Breast epithelium (tissue), 3 donors: ENCODE data around the gene INPP4A.
A peak's percentile ranks its signal among the peaks of the same experiment; 100 is the strongest.

ENCODE experiments used
- POLR2AphosphoS5 ChIP-seq, 3 donors: sonication (generic); formaldehyde crosslinking; IDR thresholded peaks; one replicate each; pipeline ENCODE4 v1.6.1; 2017; ENCODE audit warnings: antibody characterized with exemption in 3 of 3
- TF ChIP-seq, protein P1 (sequence below), 3 donors: fragments of 450-650 bp; IDR thresholded peaks; one replicate each; pipeline ENCODE4 v1.5.1; 2016 to 2017; ENCODE audit warnings: antibody characterized with exemption in 3 of 3, mild to moderate bottlenecking in 3 of 3, moderate library complexity in 3 of 3

DNA sequence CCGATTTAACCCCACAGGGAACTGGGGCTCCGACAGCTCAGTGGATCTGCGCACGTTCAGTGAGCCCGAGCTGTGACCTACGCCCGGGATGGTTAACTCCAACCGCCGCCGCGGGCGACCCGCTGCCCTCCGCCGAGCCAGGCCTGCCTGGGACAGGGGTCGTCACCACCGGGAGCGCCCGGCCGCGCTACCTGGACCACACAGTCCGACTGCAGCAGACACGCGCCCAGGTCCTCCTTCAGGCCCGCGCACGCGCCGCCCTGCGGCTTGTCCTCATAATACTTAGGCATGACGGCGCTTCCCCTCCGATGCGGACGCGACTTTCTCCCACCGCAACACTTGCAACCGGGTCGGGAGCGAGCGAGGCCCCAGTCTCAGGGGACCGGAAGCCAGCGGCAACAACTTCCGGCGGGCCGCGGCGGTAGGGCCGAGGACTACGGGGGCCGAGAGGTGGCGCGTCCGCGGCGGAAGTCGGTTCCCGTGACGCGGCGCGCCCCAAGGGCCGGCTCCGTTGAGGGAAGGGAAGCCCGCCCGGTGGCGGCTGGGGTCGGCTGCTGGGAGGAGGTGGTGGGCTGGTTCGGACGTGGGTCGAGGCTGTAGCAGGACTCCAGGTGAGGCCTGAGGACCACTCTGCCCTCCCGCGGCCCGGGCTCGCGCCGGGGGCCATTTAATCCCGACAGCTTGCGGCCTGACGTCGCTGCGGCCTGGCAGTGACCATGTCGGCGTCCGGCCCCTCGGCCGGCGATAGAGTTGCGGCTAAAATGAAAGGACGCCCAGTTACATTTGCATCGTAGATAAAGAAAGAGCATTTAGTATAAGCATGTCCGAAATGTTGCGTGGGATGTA lies 163.7 kb downstream of the INPP4A start, which contains the start of the genes COA5 and UNC50:
- TF ChIP-seq, protein P1, sequence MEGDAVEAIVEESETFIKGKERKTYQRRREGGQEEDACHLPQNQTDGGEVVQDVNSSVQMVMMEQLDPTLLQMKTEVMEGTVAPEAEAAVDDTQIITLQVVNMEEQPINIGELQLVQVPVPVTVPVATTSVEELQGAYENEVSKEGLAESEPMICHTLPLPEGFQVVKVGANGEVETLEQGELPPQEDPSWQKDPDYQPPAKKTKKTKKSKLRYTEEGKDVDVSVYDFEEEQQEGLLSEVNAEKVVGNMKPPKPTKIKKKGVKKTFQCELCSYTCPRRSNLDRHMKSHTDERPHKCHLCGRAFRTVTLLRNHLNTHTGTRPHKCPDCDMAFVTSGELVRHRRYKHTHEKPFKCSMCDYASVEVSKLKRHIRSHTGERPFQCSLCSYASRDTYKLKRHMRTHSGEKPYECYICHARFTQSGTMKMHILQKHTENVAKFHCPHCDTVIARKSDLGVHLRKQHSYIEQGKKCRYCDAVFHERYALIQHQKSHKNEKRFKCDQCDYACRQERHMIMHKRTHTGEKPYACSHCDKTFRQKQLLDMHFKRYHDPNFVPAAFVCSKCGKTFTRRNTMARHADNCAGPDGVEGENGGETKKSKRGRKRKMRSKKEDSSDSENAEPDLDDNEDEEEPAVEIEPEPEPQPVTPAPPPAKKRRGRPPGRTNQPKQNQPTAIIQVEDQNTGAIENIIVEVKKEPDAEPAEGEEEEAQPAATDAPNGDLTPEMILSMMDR (IDR thresholded peaks at IDR 0.05), result peak in 1 of 3 donors; percentile 15
- peak; percentile 96 to 97 (median 96) for TF ChIP-seq POLR2AphosphoS5 (IDR thresholded peaks at IDR 0.05)
